ENCODE measurements around the gene SPACA1.

DNA sequence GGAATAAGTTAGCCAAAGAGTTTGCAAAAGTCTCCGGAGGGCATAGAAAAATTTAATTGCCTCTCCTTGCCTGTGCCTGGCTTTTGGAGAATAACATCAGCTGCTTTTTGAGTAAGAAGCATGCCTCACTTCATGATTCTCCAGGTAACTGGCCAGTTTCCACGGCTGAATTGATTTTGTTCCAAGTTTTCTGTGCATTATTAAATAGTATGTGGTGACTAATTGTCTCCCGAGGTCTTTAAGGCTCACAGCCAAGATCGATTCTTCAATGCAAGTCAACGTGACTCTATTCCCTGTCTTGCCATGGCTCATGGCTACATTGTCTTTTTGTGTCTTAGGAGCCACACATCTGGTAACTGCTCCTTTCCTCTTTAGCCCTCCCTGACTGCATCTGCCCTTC, 64.3 kb downstream of the SPACA1 start:
- TF ChIP-seq, protein P1, sequence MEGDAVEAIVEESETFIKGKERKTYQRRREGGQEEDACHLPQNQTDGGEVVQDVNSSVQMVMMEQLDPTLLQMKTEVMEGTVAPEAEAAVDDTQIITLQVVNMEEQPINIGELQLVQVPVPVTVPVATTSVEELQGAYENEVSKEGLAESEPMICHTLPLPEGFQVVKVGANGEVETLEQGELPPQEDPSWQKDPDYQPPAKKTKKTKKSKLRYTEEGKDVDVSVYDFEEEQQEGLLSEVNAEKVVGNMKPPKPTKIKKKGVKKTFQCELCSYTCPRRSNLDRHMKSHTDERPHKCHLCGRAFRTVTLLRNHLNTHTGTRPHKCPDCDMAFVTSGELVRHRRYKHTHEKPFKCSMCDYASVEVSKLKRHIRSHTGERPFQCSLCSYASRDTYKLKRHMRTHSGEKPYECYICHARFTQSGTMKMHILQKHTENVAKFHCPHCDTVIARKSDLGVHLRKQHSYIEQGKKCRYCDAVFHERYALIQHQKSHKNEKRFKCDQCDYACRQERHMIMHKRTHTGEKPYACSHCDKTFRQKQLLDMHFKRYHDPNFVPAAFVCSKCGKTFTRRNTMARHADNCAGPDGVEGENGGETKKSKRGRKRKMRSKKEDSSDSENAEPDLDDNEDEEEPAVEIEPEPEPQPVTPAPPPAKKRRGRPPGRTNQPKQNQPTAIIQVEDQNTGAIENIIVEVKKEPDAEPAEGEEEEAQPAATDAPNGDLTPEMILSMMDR (IDR thresholded peaks at IDR 0.05), result no peak
- TF ChIP-seq POLR2AphosphoS5 (IDR thresholded peaks at IDR 0.05) (no peak), POLR2A (IDR thresholded peaks at IDR 0.05) (no peak)
